ENCODE results near the gene BABAM2.
"Not testable (repeated sequence)": the region's sequence is repeated elsewhere in the genome, so short reads cannot be mapped to it uniquely, and the experiment has no call there.

The BABAM2 gene

GRCh38 chr2:28094739-28095138 lies 204.2 kb downstream of the BABAM2 start:
- Mint-ChIP-seq H3K27ac (no peak overlapping the region), H3K27me3 (no peaks in the 10 kb centered on the region), H3K4me1 (no peaks in the 10 kb centered on the region), H3K9me3 (no peaks in the 10 kb centered on the region), H3K36me3 (peaks cover 4% of the 10 kb centered on the region), H3K4me3 (no peak overlapping the region)
- DNase-seq (ENCODE audit: low spot score in 2 of 2) (no peak), ATAC-seq (ENCODE audit: low read depth) (no peak)

- Mint-ChIP-seq H3K27me3 (no peaks in the 10 kb centered on the region), H3K4me3 (no peak overlapping the region), H3K36me3 (peaks cover 7% of the 10 kb centered on the region), H3K27ac (no peak overlapping the region), H3K4me1 (no peaks in the 10 kb centered on the region), H3K9me3 (no peaks in the 10 kb centered on the region)
- ATAC-seq (ENCODE audit: low read depth) (no peak), DNase-seq (ENCODE audit: low spot score in 2 of 2) (no peak)
Observed at GRCh38 chr2:28095622-28096021, 205.1 kb downstream of the BABAM2 start.

- H3K9me3 Mint-ChIP-seq: no peaks in the 10 kb centered on the region
- H3K4me1 Mint-ChIP-seq: no peaks in the 10 kb centered on the region
- no peak overlapping the region for H3K4me3 Mint-ChIP-seq
- ATAC-seq (ENCODE audit: low read depth): no peak
- no peaks in the 10 kb centered on the region for H3K27me3 Mint-ChIP-seq
- no peak for DNase-seq (ENCODE audit: low spot score in 2 of 2)
- H3K27ac Mint-ChIP-seq: no peak overlapping the region
- H3K36me3 Mint-ChIP-seq: peaks cover 7% of the 10 kb centered on the region
Observed at GRCh38 chr2:28096421-28096820, 205.9 kb downstream of the BABAM2 start.

- no peak overlapping the region for H3K4me3 Mint-ChIP-seq
- no peak overlapping the region for H3K27ac Mint-ChIP-seq
- DNase-seq (ENCODE audit: low spot score in 2 of 2) (no peak), ATAC-seq (ENCODE audit: low read depth) (no peak)
- H3K4me1 Mint-ChIP-seq: no peaks in the 10 kb centered on the region
- H3K36me3 Mint-ChIP-seq: peaks cover 7% of the 10 kb centered on the region
- H3K9me3 Mint-ChIP-seq: no peaks in the 10 kb centered on the region
- H3K27me3 Mint-ChIP-seq: no peaks in the 10 kb centered on the region
Observed at GRCh38 chr2:28098501-28099225, 208.1 kb downstream of the BABAM2 start.

GRCh38 chr2:28101123-28101522 lies 210.6 kb downstream of the BABAM2 start:
- H3K27me3 Mint-ChIP-seq: no peaks in the 10 kb centered on the region
- DNase-seq (ENCODE audit: low spot score in 2 of 2) (no peak), ATAC-seq (ENCODE audit: low read depth) (no peak)
- no peak overlapping the region for H3K4me3 Mint-ChIP-seq
- no peaks in the 10 kb centered on the region for H3K4me1 Mint-ChIP-seq
- H3K9me3 Mint-ChIP-seq: no peaks in the 10 kb centered on the region
- H3K27ac Mint-ChIP-seq: no peak overlapping the region
- H3K36me3 Mint-ChIP-seq: peaks cover 9% of the 10 kb centered on the region

GRCh38 chr2:28101892-28102291 lies 211.4 kb downstream of the BABAM2 start:
- Mint-ChIP-seq H3K4me1 (no peaks in the 10 kb centered on the region), H3K36me3 (peaks cover 9% of the 10 kb centered on the region), H3K27me3 (no peaks in the 10 kb centered on the region), H3K9me3 (no peaks in the 10 kb centered on the region), H3K4me3 (no peak overlapping the region), H3K27ac (no peak overlapping the region)
- no peak for ATAC-seq (ENCODE audit: low read depth)
- DNase-seq (ENCODE audit: low spot score in 2 of 2): no peak

- no peak overlapping the region for H3K27ac Mint-ChIP-seq
- H3K4me3 Mint-ChIP-seq: no peak overlapping the region
Observed at GRCh38 chr2:28102455-28102874, 211.9 kb downstream of the BABAM2 start.

GRCh38 chr2:28103611-28104010 lies 213.1 kb downstream of the BABAM2 start:
- H3K9me3 Mint-ChIP-seq: no peaks in the 10 kb centered on the region
- no peak overlapping the region for H3K4me3 Mint-ChIP-seq
- ATAC-seq (ENCODE audit: low read depth): no peak
- H3K27me3 Mint-ChIP-seq: no peaks in the 10 kb centered on the region
- no peak overlapping the region for H3K27ac Mint-ChIP-seq
- H3K4me1 Mint-ChIP-seq: peaks cover 2% of the 10 kb centered on the region
- no peak for DNase-seq (ENCODE audit: low spot score in 2 of 2)
- H3K36me3 Mint-ChIP-seq: peaks cover 7% of the 10 kb centered on the region

More at GRCh38 chr2:28102455-28102874, 211.9 kb downstream of the BABAM2 start:
- peaks cover 2% of the 10 kb centered on the region for H3K4me1 Mint-ChIP-seq
- no peaks in the 10 kb centered on the region for H3K9me3 Mint-ChIP-seq
- DNase-seq (ENCODE audit: low spot score in 2 of 2) (no peak), ATAC-seq (ENCODE audit: low read depth) (no peak)
- no peaks in the 10 kb centered on the region for H3K27me3 Mint-ChIP-seq
- peaks cover 9% of the 10 kb centered on the region for H3K36me3 Mint-ChIP-seq

GRCh38 chr2:28108143-28108542 lies 217.6 kb downstream of the BABAM2 start:
- H3K4me3 Mint-ChIP-seq: no peak overlapping the region
- H3K27me3 Mint-ChIP-seq: no peaks in the 10 kb centered on the region
- H3K9me3 Mint-ChIP-seq: peaks cover 2% of the 10 kb centered on the region
- H3K36me3 Mint-ChIP-seq: peaks cover 14% of the 10 kb centered on the region
- peaks cover 2% of the 10 kb centered on the region for H3K4me1 Mint-ChIP-seq
- H3K27ac Mint-ChIP-seq: no peak overlapping the region
- ATAC-seq (ENCODE audit: low read depth) (no peak), DNase-seq (ENCODE audit: low spot score in 2 of 2) (no peak)

GRCh38 chr2:28113771-28114170 lies 223.2 kb downstream of the BABAM2 start:
- not testable (repeated sequence) for H3K4me3 Mint-ChIP-seq; H3K4me1 Mint-ChIP-seq; H3K27me3 Mint-ChIP-seq; ATAC-seq (ENCODE audit: low read depth); H3K27ac Mint-ChIP-seq; H3K9me3 Mint-ChIP-seq; DNase-seq (ENCODE audit: low spot score in 2 of 2)
- H3K36me3 Mint-ChIP-seq: peaks cover 28% of the 10 kb centered on the region

GRCh38 chr2:28117104-28117596 lies 226.6 kb downstream of the BABAM2 start:
- no peak overlapping the region for H3K27ac Mint-ChIP-seq
- DNase-seq (ENCODE audit: low spot score in 2 of 2) (no peak), ATAC-seq (ENCODE audit: low read depth) (no peak)
- no peaks in the 10 kb centered on the region for H3K9me3 Mint-ChIP-seq
- no peaks in the 10 kb centered on the region for H3K27me3 Mint-ChIP-seq
- peaks cover 18% of the 10 kb centered on the region for H3K36me3 Mint-ChIP-seq
- peaks cover 6% of the 10 kb centered on the region for H3K4me1 Mint-ChIP-seq
- H3K4me3 Mint-ChIP-seq: no peak overlapping the region

- Mint-ChIP-seq H3K36me3 (peaks cover 17% of the 10 kb centered on the region), H3K9me3 (no peaks in the 10 kb centered on the region), H3K4me3 (no peak overlapping the region), H3K27ac (no peak overlapping the region), H3K4me1 (peaks cover 6% of the 10 kb centered on the region), H3K27me3 (no peaks in the 10 kb centered on the region)
- DNase-seq (ENCODE audit: low spot score in 2 of 2) (no peak), ATAC-seq (ENCODE audit: low read depth) (no peak)
Observed at GRCh38 chr2:28119631-28120030, 229.1 kb downstream of the BABAM2 start.

- H3K36me3 Mint-ChIP-seq: peaks cover 23% of the 10 kb centered on the region
- no peaks in the 10 kb centered on the region for H3K27me3 Mint-ChIP-seq
- DNase-seq (ENCODE audit: low spot score in 2 of 2) (no peak), ATAC-seq (ENCODE audit: low read depth) (no peak)
- H3K27ac Mint-ChIP-seq: no peak overlapping the region
- H3K4me3 Mint-ChIP-seq: no peak overlapping the region
- H3K4me1 Mint-ChIP-seq: peaks cover 8% of the 10 kb centered on the region
- H3K9me3 Mint-ChIP-seq: peaks cover 3% of the 10 kb centered on the region
Observed at GRCh38 chr2:28128281-28128950, 237.9 kb downstream of the BABAM2 start.

GRCh38 chr2:28129955-28130695 lies 239.6 kb downstream of the BABAM2 start:
- DNase-seq (ENCODE audit: low spot score in 2 of 2) (no peak), ATAC-seq (ENCODE audit: low read depth) (no peak)
- H3K27me3 Mint-ChIP-seq: no peaks in the 10 kb centered on the region
- peaks cover 23% of the 10 kb centered on the region for H3K36me3 Mint-ChIP-seq
- no peak overlapping the region for H3K27ac Mint-ChIP-seq
- peaks cover 13% of the 10 kb centered on the region for H3K4me1 Mint-ChIP-seq
- H3K4me3 Mint-ChIP-seq: no peak overlapping the region
- peaks cover 3% of the 10 kb centered on the region for H3K9me3 Mint-ChIP-seq

Data from memory B cell (primary cell).